Central memory CD4-positive, alpha-beta T cell (primary cell): ENCODE results near the gene ZNF335.
A peak's percentile ranks its signal among the peaks of the same experiment; 100 is the strongest.
"Not testable (repeated sequence)": the region's sequence is repeated elsewhere in the genome, so short reads cannot be mapped to it uniquely, and the experiment has no call there.

Source experiments
- DNase-seq: peaks from one replicate; pipeline ENCODE4 v3.0.0; 2022

ZNF335 gene

GRCh38 chr20:45933266-45934045, 38.5 kb downstream of the ZNF335 start:
- peak; percentile 50 for DNase-seq

DNA sequence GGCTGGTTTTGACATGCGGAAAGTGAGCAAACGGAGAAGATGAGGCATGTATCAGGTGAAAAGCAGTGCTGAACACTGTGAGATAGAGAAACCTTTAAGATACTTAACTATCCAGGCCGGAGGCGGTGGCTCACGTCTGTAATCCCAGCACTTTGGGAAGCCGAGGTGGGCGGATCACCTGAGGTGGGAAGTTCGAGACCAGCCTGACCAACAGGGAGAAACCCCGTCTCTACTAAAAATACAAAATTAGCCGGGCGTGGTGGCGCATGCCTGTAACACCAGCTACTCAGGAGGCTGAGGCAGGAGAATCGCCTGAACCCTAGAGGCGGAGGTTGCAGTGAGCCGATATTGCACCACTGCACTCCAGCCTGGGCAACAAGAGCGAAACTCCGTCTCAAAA, 40.3 kb downstream of the ZNF335 start:
- DNase-seq = not testable (repeated sequence)

- DNase-seq = no peak
These were observed 44.7 kb downstream of the ZNF335 start for GRCh38 chr20:45927071-45927878.

- no peak for DNase-seq
These were observed 45.3 kb downstream of the ZNF335 start for GRCh38 chr20:45926731-45927070.

DNA sequence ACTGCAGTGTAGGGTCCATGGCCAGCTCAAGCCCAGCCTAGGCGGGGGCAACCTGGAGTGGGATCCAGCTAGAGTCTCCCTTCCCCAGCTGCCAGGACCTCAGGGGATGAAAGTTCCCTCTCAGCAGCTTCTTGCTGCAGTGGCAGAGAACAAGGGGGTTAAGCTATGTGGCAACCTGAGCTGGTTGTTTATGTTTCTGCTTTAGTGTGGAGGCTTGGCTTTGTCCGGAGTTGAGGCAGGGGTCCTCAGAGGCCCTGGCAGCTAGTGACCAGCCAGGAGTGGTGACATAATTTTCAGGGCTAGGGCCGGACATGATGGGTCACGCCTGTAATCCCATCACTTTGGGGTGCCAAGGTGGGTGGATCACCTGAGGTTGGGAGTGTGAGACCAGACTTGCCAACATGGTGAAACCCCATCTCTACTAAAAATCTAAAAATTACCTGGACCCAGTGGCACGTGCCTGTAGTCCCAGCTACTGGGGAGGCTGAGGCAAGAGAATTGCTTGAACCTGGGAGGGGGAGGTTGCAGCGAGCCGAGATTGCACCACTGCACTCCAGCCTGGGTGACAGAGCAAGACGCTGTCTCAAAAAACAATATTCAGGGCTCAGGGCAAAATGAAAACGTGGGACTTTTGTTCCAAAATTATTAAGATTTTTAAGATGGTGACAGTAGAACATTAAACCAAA, 46.0 kb downstream of the ZNF335 start:
- DNase-seq = no peak

GRCh38 chr20:45924391-45925261, 47.4 kb downstream of the ZNF335 start:
- DNase-seq = no peak

DNA sequence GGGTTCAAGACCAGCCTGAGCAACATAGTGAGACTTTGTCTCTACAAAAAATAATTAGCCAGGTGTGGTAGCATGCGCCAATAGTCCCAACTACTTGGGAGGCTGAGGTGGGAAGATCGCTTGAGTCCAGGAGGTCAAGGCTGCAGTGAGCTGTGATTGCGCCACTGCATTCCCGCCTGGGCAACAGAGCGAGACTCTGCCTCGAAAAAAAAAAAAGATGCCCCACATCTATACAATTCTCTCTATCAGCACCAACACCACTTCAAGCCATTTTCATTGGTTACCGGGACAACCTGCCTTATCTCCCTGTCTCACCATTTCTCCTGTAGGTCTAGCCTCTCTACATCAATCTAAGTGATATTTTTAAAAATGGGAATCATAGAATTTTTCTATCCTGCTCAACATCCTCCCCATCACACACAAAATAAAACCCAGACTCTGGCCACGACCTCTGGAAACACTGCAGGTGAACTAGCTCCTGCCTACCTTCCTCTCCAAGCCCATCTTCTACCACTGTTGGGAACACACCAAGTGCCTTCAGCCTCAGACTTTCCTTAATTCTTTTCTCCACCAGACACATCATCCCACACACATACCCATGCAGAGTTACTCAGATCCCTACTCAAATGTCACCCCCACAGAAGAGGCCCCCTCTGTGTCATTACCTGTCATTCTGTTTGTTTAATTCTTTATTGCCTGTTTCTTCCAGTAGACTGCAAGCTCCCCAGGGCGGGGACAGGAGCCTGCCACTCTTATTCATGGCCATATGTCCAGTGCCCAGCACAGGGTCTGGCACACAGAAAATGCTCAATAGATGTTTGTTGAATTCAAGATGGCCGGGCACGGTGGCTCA, 50.4 kb downstream of the ZNF335 start:
- DNase-seq = no peak

- DNase-seq = no peak
These were observed 51.3 kb downstream of the ZNF335 start for GRCh38 chr20:45920462-45921336.

- DNase-seq = no peak
These were observed 52.2 kb downstream of the ZNF335 start for GRCh38 chr20:45919542-45920399.

DNA sequence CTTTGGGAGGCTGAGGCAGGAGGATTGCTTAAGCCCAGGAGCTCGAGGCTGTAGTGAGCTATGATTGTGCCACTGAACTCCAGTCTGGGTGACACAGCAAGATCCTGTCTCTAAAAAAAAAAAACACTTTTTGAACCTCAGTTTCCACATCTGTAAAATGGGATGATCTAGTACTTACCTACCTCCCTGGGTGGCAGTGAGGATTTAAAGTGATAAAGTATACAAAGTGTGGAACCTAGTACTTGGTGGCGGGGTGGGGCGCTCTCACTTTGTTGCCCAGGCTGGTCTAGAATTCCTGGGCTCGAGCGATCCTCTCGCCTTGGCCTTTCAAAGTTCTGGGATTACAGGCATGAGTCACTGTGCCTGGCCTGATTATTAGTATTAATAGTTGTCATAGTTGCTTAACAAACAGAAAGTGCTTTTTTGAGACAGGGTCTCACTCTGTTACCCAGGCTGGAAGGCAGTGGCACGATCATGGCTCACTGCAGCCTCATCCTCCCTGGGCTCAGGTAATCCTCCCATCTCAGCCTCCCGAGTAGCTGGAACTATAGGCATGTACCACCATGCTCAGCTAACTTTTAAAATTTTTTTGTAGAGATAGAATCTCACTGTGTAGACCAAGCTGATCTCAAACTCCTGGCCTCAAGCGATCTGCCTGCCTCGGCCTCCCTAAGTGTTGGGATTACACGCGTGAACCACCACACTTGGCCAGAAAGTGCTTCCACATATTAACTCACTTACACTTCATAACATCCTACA, 53.0 kb downstream of the ZNF335 start:
- DNase-seq = no peak

DNA sequence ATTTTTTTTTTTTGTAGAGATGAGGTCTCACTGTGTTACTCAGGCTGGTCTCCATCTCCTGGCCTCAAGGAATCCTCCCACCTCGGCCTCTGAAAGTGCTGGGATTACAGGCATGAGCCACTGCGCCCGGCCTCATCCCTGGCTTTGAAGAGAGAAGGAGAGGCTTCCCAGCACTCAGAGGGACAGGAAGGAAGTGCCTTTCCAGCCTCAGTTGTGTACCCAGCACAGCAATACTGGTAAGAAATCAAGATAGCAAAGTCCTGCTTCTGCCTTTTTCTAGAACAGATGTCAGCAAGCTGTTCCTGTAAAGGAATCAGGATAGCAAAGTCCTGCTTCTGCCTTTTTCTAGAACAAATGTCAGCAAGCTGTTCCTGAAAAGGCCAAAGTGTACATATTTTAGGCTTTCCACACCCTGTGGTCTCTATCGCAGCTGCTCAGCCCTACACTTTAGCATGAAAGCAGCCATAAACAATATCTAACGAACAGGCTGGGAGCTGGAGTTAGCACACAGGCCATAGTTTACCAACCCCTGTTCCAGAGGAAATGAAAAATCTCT, 53.7 kb downstream of the ZNF335 start:
- no peak for DNase-seq

DNA sequence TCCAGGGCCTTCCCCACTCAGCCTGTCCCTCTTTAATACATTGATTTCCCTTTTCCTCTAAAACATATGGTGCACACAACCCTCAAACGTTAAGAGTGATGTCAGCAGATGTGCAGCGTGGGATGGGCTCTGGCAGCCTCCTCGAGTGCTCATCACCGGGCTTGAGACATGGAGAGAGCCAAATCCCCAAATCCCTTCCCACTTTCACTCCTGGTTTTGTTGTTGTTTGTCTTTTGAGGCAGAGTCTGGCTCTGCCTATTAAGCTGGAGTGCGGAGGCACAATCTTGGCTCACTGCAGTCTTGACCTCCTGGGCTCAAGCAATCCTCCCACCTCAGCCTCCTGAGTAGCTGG, 54.2 kb downstream of the ZNF335 start:
- DNase-seq = no peak

DNA sequence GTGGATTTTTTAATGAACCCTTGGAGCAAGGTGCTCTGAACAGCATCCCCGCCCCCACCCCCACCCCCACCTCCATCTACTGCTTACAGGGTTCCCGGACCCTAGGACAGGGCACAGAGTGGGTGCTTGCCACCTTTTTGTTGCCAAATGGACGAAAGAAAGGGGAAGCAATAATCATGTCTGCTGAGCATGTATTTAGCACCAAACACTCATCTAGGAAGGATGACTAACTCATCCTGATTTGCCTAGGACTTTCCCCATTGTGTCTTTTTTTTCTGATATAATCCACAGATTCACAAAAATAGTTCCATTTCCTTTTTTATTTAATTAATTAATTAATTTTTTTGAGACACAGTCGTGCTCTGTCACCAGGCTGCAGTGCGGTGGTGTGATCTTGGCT, 58.9 kb downstream of the ZNF335 start:
- DNase-seq = no peak

DNA sequence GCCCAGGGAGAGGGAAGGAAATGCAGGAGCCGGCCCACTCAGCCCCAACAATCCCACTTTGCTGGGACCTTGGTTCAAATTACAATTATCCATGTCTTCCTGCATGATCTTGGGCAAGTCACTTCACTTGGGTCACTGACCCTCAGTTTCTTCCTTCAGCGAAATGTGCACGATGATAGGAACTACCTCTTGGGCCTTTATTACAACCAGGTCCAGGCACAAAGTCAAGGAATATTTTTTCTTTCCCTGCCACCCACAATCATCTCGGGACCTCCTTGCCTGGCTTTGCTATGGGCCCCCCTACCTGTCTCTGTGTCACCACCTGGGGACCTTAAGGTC, 59.7 kb downstream of the ZNF335 start:
- DNase-seq = no peak

DNA sequence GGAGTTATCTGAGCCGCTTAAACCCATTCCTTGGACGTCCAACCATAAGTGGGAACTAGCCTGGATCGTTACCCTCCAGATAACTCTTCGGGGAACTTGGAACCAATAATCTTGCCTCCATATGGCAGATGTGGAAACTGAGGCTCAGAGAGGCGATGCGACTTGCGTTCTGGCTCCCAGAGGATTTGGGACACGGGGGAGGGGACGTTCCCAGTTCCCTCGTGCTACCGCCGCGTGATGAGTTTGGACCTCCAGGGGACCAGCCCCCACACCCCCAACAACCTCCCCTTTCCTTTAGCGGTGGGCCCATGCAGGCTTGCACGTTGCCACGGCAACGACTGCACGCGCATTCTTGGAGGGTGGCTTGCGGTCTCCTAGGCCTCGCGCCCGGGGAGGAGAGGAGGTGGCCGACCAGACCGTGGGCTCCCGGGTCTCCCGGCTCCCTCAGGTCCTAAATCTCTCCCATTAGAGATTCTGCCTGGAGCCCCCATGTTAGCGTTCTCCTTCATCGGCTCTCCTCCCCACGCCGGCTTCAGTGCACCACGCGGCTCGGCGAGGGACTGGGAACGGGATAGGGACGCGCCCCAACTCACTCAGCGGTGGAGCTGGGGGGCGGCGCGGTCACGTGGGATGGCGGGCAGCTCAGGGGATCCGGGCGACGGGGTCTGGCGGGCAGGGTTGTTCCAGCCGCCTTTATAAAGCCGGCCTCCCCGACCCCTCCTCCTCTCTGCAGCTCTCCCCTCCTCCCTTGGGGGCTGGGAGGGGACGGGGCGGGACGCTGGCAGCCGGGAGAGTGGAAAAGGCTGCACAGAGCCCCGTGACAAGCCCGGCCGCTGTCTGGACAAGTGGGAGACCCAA, 60.3 kb downstream of the ZNF335 start, which contains the start of gene PLTP:
TSS of gene PLTP (minus strand) at position 670 of the 858 bp plus-strand sequence. CDS start 703 bp downstream, outside the sequence.
- DNase-seq = peak; percentile 32

GRCh38 chr20:45910670-45911485, 61.1 kb downstream of the ZNF335 start:
- peak; percentile 74 for DNase-seq
